Activated effector memory CD4-positive, alpha-beta T cell treated with Interleukin-2 at 50 U/mL for 16 hours (primary cell): Measurements from ENCODE around the gene GPRC5A.
"Not testable (repeated sequence)": the region's sequence is repeated elsewhere in the genome, so short reads cannot be mapped to it uniquely, and the experiment has no call there.

Experiments
- DNase-seq: peaks from one replicate; pipeline ENCODE4 v3.0.0-alpha.2; 2020

Gene GPRC5A, protein sequence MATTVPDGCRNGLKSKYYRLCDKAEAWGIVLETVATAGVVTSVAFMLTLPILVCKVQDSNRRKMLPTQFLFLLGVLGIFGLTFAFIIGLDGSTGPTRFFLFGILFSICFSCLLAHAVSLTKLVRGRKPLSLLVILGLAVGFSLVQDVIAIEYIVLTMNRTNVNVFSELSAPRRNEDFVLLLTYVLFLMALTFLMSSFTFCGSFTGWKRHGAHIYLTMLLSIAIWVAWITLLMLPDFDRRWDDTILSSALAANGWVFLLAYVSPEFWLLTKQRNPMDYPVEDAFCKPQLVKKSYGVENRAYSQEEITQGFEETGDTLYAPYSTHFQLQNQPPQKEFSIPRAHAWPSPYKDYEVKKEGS

DNA sequence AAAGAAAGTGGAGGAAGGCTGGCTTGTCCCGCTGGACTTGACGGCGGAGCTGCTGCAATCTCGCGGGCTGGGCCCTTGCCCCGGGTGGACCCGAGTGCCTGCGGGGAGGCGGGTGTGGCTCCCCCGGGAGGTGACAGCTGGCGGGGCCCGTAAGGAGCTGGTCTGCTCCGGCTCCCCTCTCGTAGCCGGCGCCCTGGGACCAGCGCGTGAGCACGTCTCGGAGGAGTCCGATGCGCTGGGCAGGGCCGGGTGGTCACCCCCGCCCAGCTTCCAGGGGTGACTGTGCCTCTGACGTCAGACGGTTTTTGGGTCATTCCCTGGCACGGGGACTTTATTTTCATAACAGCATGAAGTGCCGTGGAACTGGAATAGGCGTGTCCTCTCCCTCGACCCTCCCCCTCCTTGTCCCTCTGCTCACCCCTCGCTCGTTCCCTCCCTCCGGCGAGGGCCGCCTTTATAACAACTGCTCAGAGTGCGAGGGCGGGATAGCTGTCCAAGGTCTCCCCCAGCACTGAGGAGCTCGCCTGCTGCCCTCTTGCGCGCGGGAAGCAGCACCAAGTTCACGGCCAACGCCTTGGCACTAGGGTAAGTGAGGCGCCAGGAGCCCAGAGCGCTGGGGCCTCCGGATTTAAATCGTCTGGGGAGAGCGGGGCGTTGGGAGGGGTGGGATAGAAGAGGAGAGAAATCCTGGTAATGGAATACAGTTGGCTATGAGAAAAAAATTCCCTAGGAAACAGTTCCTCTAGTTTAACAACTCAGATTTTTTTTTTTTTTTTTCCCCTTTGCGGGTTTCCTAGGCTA lies at the start of gene GPRC5A:
TSS of gene GPRC5A (plus strand) at position 483 of the 801 bp plus-strand sequence. CDS start 16,688 bp downstream, outside the sequence.
- no peak for DNase-seq

DNA sequence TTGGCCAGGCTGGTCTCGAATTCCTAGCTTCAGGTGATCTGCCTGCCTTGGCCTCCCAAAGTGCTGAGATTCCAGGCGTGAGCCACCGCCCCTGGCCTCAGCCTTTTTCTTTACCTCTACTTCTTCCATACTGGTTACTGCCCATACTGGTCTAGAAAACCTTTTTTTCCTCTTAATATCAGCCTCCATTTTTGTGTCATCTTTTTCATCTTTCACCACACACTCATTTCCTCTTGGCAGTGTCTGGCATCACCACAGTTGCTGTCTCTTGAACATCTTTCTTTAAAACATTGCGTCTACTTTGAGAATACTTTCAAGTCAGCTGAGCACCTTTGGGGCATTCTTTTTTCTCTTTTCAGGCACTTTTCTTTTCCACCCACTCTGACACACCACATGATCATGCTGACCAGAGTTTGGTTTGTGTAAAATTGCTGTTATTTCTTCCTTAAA lies 45.5 kb upstream of the GPRC5A start:
- DNase-seq = no peak

DNA sequence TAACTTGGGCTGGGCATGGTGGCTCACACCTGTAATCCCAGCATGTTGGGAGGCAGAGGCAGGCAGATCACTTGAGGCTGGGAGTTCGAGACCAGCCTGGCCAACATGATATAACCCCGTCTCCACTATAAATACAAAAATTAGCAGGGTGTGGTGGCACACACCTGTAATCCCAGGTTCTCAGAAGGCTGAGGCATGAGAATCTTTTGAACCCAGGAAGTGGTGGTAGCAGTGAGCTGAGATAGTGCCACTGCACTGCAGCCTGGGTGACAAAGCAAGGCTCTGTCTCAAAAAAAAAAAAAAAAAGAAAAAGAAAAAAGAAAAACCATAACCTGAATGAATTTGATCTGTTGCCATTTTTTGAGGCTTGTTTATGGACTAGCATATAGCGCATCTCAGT lies 44.6 kb upstream of the GPRC5A start:
- peak; percentile 13 for DNase-seq

DNA sequence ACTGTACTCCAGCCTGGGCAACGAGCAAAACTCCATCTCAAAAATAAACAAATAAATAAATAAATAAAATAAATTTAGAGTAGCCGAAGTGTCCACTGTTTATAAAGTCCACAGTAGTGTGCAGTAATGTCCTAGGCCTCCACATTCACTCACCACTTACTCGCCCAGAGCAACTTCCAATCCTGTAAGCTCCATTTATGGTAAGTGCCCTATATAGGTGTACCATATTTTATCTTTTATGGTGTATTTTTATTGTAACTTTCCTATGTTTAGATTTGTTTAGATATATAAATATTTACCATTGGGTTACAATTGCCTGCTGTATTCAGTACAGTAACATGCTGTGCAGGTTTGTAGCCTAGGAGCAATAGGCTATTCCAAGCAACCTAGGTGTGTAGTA lies 37.9 kb upstream of the GPRC5A start:
- no peak for DNase-seq

DNA sequence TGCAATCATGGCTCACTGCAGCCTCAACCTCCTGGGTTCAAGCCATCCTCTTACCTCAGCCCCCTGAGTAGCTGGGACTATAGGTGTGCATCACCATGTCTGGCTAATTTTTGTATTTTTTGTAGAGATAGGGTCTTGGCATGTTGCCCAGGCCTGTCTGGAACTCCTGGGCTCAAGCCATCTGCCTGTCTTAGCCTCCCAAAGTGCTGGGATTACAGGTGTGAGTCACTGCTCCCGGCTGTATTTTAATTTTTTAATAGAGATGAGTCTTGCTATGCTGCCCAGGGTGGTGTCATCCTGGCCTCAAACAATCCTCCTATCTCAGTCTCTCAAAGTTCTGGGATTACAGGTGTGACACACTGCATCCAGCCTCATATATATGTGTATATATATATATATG lies 31.7 kb upstream of the GPRC5A start:
- DNase-seq = no peak

DNA sequence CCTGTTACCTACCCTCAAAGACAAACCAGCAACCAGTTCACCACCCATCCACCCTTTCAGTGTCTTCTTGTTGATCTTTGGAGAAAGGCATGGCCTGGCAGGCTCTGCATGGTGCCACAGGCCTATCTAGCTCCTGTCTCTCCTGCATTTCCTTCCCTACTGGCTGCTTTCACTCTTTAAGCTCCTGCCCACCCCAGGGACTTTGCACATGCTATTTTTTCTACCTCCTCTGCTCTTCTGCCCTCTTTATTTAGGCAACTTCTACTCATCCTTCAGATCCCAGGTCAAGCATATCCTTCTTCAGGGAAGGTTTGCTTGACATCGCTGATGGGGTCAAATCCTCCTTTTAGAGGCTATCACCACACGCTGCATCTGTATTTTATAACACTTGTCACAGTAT lies 27.1 kb upstream of the GPRC5A start:
- no peak for DNase-seq

- DNase-seq = no peak
Observed at GRCh38 chr12:12868477-12869235, 22.7 kb upstream of the GPRC5A start.

DNA sequence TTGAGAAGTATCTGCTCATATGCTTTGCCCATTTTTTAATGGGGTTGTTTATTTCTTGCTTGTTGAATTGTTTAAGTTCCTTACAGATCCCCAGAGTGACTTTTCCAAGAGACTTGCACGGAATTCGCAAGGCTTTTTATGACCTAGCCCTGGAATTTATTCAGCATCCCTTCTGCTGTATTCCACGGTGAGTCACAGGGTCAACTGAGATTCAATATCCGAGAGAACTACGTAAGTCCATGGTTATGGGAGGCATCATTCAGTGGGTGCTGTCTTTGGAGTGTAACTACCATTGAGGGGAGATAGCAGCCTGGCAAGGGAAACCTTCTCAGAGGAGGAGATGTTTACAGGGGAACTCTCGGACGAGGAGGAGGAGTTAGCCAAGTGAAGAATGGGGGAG lies 20.9 kb upstream of the GPRC5A start:
- no peak for DNase-seq

DNA sequence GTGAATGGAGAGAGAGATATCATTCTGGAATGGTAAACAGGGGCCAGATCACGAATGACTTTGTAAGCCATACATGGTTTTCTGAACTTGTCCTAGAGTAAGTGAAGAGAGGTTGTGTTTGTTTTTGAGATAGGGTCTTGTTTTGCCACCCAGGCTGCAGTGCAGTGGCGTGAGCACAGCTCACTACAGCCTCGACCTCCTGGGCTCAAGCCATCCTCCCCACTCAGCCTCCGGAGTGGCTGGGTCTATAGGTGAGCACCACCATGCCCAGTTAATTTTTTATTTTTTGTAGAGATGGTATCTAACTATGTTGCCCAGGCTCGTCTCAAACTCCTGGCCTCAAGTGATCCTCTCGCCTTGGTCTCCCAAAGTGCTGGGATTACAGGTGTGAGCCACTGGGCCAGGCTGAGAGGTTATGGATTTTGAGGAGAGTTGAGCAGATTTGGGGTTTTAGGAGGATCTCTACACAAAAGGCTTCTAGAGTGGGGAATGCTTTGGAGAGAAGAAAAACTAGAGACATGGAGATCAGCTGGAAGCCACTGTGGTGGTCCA lies 19.7 kb upstream of the GPRC5A start:
- no peak for DNase-seq

GRCh38 chr12:12872139-12872933 lies 19.0 kb upstream of the GPRC5A start:
- DNase-seq = no peak

- DNase-seq = no peak
Observed at GRCh38 chr12:12872934-12873275, 18.5 kb upstream of the GPRC5A start.

DNA sequence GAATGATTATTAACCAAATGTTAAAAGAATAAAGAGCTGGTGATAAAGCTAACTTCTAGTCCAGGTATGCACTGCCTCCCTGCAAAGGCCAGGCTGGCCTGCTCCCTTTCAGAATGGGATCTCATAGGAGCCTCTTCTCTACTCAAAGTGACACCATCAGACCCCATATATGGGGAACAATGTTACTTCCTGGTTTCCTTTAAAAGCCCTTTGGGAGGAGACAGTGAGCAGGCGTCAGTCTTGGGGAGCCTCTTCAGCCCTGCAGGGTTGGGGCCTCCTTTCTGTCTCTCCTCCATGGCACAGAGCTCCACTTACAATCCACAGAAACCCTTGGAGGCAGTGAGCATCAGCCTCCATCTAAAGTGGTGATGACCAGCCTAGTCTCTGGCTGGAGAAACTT lies 17.3 kb upstream of the GPRC5A start:
- DNase-seq = no peak

- not testable (repeated sequence) for DNase-seq
Observed at GRCh38 chr12:12875301-12875700, 16.1 kb upstream of the GPRC5A start.

DNA sequence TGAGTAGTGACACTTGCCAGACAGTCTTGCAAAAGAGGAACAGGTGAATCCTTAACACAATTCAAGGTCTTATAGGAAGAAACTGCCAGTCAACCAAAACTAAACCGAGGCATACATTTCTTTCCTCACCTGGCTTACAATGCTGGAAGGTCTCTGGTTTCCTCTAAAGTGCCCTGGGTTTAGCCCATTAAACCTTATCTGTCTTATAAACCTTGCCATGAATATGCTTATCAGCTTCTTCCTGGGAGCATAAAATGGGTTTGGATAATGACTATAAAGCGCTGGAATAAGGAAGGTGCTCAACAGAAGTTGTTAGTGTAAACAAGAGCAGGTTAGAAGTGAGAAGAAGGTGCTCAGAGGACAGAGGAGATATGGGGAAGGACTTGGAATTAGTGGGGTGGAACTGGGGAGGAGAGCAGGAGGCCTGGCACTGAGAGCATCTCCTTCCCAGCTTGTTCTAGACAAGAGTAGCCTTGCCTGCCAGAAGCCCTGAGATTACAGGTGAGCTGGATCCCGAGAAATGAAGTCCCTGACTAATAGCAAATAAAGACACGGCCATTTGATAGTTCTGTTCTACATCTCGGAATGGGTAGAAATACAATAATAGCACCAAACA lies 14.1 kb upstream of the GPRC5A start:
- DNase-seq = no peak

DNA sequence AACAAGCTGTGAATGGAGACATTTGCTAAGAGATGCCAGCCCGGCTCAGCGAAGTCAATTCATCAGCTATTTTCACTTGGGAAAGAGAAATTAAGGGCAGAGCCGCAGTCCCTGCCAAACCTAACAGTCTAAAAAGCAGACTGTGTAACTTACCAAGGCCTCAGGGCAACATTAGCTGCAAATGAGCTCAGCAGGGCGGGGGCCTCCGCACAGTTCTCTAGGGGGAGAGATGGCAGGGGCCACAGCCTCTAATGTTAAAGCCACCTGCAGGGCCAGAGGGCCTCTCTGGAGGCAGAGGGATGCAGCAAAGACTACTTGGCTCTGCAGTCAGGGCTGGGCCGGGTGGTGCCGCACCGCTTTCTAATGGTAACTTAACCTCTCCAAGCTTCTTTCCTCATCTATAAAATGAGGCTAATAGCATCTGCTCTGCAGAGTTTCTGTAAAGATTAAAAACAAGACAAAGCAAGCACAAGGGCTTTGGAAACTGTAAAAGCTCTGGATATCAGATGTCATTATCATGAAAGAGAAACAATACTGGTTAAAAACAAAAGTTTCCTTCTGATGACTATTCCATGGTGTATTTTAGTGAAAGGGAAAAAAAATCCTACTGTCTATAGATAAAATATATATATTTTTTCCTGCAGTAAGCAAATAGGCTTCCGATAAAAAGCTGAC lies 13.4 kb upstream of the GPRC5A start:
- DNase-seq = no peak

DNA sequence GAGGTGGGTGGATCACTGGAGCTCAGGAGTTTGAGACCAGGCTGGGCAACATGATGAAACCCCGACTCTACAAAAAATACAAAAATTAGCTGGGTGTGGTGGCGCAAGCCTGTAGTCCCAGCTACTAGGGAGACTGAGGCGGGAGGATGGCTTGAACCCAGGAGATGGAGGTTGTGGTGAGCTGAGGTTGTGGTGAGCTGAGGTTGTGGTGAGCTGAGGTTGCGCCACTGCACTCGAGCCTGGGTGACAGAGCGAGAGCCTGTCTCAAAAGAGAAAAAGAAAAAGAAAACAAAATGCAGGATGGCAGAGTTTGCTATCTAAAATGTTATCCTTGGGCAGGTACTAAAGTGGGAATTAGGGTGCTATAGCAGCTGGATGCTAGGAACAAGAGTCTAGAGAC lies 10.8 kb upstream of the GPRC5A start:
- DNase-seq = no peak

- no peak for DNase-seq
Observed at GRCh38 chr12:12881151-12881909, 10.0 kb upstream of the GPRC5A start.

GRCh38 chr12:12882288-12882687 lies 9.1 kb upstream of the GPRC5A start:
- DNase-seq = no peak

DNA sequence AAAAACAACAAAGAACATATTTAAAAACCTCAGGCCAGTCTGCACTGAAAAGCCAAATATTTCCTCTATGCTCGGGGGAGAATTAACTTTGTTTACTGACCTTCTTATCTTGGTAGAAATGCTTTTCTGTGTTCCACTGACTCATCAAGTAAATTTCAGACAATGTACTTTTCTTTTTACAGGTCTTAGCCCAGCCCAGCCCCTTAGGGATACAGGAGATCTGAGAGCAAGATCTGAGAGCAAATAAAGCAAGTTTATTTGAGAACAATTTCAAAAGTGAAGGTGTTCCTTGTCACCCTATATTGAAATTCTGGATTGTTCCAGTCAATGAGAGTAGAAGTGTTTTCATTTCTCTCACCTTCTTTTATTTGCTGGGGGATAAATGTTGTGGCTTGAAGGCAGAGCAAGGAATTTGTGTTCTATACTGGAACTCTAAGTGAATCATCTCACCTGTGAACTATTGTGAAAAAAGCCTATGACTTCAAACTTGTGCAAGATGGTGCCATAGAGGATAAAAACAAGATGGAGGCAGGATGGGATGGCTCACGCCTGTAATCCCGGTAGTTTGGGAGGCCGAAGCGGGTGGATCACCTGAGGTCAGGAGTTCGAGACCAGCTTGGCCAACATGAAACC lies 7.9 kb upstream of the GPRC5A start:
- DNase-seq = no peak
